HUES6 (cell line): ENCODE measurements around the gene MED13L.
"Not testable (repeated sequence)": the region's sequence is repeated elsewhere in the genome, so short reads cannot be mapped to it uniquely, and the experiment has no call there.

Experiments
- H3K27ac ChIP-seq: 2 replicates; pipeline ENCODE4 v1.7.0; 2013; ENCODE audit warnings: low read depth, mild to moderate bottlenecking, low read length, inconsistent platforms
- H3K27me3 ChIP-seq: 2 replicates; pipeline ENCODE4 v1.6.1; 2013; ENCODE audit warnings: low read length; ENCODE audit not compliant: control insufficient read depth, insufficient read depth
- H3K36me3 ChIP-seq: 2 replicates; pipeline ENCODE4 v1.6.1; 2013; ENCODE audit warnings: low read length; ENCODE audit not compliant: control insufficient read depth, insufficient read depth
- H3K4me1 ChIP-seq: 2 replicates; pipeline ENCODE4 v1.6.1; 2013; ENCODE audit warnings: low read length; ENCODE audit not compliant: control insufficient read depth, insufficient read depth
- H3K4me3 ChIP-seq: 2 replicates; pipeline ENCODE4 v1.5.1; 2013; ENCODE audit warnings: low read depth, low read length
- H3K9ac ChIP-seq: one replicate; pipeline ENCODE4 v1.6.1; 2013; ENCODE audit warnings: mild to moderate bottlenecking, low read length
- H3K9me3 ChIP-seq: 2 replicates; pipeline ENCODE4 v1.6.1; 2013; ENCODE audit warnings: low read depth, low read length; ENCODE audit not compliant: control insufficient read depth, insufficient read depth

The MED13L gene

GRCh38 chr12:115988625-115989563 lies 288.6 kb downstream of the MED13L start:
- Histone ChIP-seq H3K4me3 (no peak overlapping the region), H3K27ac (no peak overlapping the region), H3K9ac (no peak overlapping the region), H3K9me3 (no peaks in the 10 kb centered on the region), H3K27me3 (no peaks in the 10 kb centered on the region), H3K36me3 (peaks cover 42% of the 10 kb centered on the region), H3K4me1 (peaks cover 33% of the 10 kb centered on the region; the same call in 1 of the 2 replicates)

- no peaks in the 10 kb centered on the region for H3K9me3 ChIP-seq
- no peak overlapping the region for H3K27ac ChIP-seq
- H3K4me1 ChIP-seq, result peaks cover 33% of the 10 kb centered on the region; the same call in 1 of the 2 replicates
- H3K36me3 ChIP-seq, result peaks cover 42% of the 10 kb centered on the region
- H3K4me3 ChIP-seq, result no peak overlapping the region
- H3K27me3 ChIP-seq, result no peaks in the 10 kb centered on the region
- H3K9ac ChIP-seq, result no peak overlapping the region
Observed at GRCh38 chr12:115988212-115988611, 289.3 kb downstream of the MED13L start.

GRCh38 chr12:115984616-115985015 lies 292.9 kb downstream of the MED13L start:
- Histone ChIP-seq H3K27me3 (no peaks in the 10 kb centered on the region), H3K4me1 (peaks cover 26% of the 10 kb centered on the region), H3K36me3 (peaks cover 41% of the 10 kb centered on the region), H3K4me3 (no peak overlapping the region), H3K9me3 (no peaks in the 10 kb centered on the region), H3K27ac (no peak overlapping the region), H3K9ac (no peak overlapping the region)

- Histone ChIP-seq H3K4me3 (no peak overlapping the region), H3K4me1 (peaks cover 16% of the 10 kb centered on the region), H3K36me3 (peaks cover 41% of the 10 kb centered on the region), H3K27me3 (no peaks in the 10 kb centered on the region), H3K9ac (no peak overlapping the region), H3K9me3 (no peaks in the 10 kb centered on the region), H3K27ac (no peak overlapping the region)
Observed at GRCh38 chr12:115983226-115983798, 294.2 kb downstream of the MED13L start.

DNA sequence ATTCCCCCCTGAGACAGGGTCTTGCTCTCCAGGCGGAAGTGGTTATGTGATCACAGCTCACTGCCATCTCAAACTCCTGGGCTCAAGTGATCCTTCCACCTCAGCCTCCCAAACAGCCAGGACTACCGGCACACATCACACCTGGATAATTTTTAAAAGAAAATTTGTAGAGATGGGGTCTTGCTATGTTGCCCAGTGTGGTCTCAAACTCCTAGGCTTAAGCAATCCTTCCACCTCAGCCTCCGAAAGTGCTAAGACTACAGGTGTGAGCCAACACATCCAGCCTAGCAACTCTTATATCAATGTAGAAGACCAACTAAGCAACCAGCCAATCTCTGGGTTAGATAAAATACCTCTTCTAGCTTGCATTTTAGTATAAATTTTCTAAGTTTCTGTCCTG lies 297.2 kb downstream of the MED13L start:
- H3K27me3 ChIP-seq, result no peaks in the 10 kb centered on the region
- H3K4me1 ChIP-seq, result peaks cover 5% of the 10 kb centered on the region
- H3K4me3 ChIP-seq, result no peak overlapping the region
- no peaks in the 10 kb centered on the region for H3K9me3 ChIP-seq
- H3K9ac ChIP-seq, result no peak overlapping the region
- H3K27ac ChIP-seq, result no peak overlapping the region
- H3K36me3 ChIP-seq, result peaks cover 36% of the 10 kb centered on the region

DNA sequence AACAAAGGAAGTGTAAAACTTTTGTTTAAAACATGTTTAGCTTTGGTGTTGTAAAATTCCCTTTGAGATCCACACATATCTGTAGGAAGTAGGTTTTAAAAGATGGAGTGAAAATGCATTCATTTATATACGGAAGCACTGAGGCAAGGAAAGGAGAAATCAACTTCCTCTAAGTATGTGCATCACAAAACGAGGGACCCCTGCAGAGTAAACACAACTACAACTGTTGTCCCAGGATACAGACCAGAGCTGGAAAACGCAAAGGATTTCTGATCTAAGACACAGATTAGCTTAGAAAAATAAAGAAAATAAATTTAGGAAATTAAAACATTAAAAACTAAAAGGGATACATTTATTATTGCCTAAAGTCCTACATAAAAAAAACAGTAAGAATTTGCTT lies 297.6 kb downstream of the MED13L start:
- Histone ChIP-seq H3K27me3 (no peaks in the 10 kb centered on the region), H3K27ac (0 out of 2 replicates have a peak overlapping the region, but pooled peaks have one; percentile 31), H3K36me3 (peaks cover 41% of the 10 kb centered on the region), H3K4me1 (peaks cover 5% of the 10 kb centered on the region), H3K9me3 (no peaks in the 10 kb centered on the region), H3K4me3 (no peak overlapping the region), H3K9ac (no peak overlapping the region)

DNA sequence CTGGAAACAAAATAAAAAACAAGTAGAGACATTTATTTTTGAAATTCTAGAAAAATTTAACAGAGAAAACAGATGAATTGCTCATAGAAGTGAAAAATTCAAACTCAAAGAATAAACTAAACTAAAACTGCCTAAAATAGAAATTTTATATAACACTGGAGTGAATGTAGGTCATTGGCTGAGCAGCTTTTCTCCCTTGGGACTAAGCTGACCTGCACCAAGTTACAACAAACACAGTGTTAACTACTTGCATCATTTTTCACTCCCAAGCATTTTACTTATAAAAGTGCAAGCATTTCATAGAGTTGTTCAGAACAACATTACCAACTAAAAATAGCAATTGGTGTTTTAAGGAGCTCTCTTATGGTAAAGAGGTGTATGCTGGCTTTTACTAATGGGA lies 298.1 kb downstream of the MED13L start:
- H3K9ac ChIP-seq, result no peak overlapping the region
- H3K4me1 ChIP-seq, result peaks cover 5% of the 10 kb centered on the region
- H3K9me3 ChIP-seq, result no peaks in the 10 kb centered on the region
- H3K27me3 ChIP-seq, result no peaks in the 10 kb centered on the region
- peaks cover 43% of the 10 kb centered on the region for H3K36me3 ChIP-seq
- H3K4me3 ChIP-seq, result no peak overlapping the region
- H3K27ac ChIP-seq, result 0 out of 2 replicates have a peak overlapping the region, but pooled peaks have one; percentile 31

GRCh38 chr12:115976829-115977228 lies 300.7 kb downstream of the MED13L start:
- H3K36me3 ChIP-seq, result peaks cover 44% of the 10 kb centered on the region
- H3K4me3 ChIP-seq, H3K9me3 ChIP-seq, H3K4me1 ChIP-seq, H3K27ac ChIP-seq, H3K27me3 ChIP-seq, H3K9ac ChIP-seq: not testable (repeated sequence)

DNA sequence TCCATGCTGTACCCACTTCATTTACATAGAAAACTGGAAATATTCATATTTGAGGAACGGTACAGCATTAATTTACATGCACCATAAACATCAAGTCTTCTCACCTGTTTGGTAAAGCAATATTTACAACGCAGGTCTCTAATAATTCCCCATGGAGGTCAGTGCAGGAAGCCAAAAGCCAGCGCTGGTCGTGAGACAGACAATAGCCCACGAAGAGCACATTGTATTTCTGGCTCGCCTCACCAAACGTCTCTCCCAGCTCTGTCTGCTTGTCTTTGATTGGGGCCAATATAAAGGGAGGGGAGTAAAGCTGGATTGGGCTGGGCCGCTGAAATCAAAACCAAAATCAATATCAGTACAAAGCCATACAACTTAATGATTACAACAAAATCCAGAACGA lies 302.1 kb downstream of the MED13L start:
- peaks cover 47% of the 10 kb centered on the region for H3K36me3 ChIP-seq
- H3K9ac ChIP-seq, result no peak overlapping the region
- no peaks in the 10 kb centered on the region for H3K27me3 ChIP-seq
- no peak overlapping the region for H3K4me3 ChIP-seq
- no peak overlapping the region for H3K27ac ChIP-seq
- no peaks in the 10 kb centered on the region for H3K9me3 ChIP-seq
- peaks cover 5% of the 10 kb centered on the region for H3K4me1 ChIP-seq

DNA sequence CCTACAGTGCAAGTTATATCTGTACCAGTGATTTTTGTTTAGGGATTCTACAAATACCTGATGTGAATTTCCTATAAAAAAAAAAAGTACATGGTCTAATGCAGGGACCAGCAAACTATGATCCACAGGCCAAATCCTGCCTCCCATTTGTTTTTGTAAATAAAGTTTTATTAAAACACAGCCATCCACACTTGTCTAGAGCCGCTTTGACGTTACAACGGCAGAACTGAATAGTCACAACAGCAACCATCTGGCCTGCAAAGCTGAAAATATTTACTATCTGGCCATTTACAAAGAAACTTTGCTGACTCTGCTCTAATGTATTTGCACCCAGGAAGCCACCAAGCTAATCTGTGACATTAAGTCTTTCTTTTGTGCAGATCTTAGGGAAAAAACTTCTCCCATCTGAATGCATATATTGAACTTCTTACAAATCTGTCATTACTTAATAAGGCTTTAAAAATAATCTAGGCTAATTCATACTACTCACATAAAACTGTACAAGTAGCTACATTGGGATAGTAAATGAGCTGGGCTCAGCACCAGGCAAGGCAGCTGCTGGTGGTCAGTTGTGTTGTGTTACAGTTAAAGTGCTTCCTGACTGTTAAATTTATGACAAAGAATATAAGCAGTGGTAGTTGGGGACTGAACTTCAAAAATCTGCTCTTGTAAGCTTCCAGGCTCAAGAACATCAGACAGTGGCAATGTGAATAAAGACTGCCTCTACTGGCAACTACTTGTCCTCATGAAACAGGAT lies 303.3 kb downstream of the MED13L start:
- H3K9ac ChIP-seq, result no peak overlapping the region
- no peaks in the 10 kb centered on the region for H3K27me3 ChIP-seq
- H3K4me1 ChIP-seq, result no peaks in the 10 kb centered on the region
- no peaks in the 10 kb centered on the region for H3K9me3 ChIP-seq
- H3K27ac ChIP-seq, result no peak overlapping the region
- no peak overlapping the region for H3K4me3 ChIP-seq
- peaks cover 58% of the 10 kb centered on the region for H3K36me3 ChIP-seq

DNA sequence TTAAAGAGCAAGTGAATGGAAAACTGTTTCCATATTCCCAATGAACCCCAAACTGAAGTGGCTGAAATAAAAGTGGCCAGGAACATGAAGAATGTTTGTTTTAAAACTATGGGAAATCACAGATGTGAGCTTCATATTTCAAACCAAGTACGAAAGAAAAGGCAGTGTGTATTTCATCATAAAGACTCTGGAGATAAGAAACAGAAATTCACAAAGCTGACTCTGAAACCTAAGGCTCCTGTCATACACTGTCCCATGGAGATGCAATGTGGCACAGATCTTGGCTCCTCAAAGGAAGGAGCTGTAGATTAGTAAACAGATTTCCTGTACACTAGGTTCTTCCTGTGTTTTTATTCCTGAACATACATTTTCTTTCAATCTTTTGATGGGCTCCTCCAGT lies 304.4 kb downstream of the MED13L start:
- Histone ChIP-seq H3K36me3 (peaks cover 68% of the 10 kb centered on the region), H3K9ac (no peak overlapping the region)

More for the DNA sequence above, 304.4 kb downstream of the MED13L start:
- no peak overlapping the region for H3K4me3 ChIP-seq
- H3K4me1 ChIP-seq, result no peaks in the 10 kb centered on the region
- no peak overlapping the region for H3K27ac ChIP-seq
- no peaks in the 10 kb centered on the region for H3K9me3 ChIP-seq
- H3K27me3 ChIP-seq, result no peaks in the 10 kb centered on the region
